Activated CD8-positive, alpha-beta T cell treated with anti-CD3 and anti-CD28 coated beads for 36 hours (primary cell): ENCODE measurements around the gene LOC101059915.

Experiments
- ATAC-seq: fragments of 200-7000 bp; cut with Tn5 transposase; one replicate; pipeline ENCODE4 v1.10.0; 2021; ENCODE audit warnings: mild to moderate bottlenecking, moderate library complexity
- CTCF ChIA-PET: fragments of 350-600 bp; sonication (Branson Sonifier 250); formaldehyde crosslinking; loops from one replicate; lab custom pipeline; 2021; ENCODE audit warnings: antibody characterized with exemption; lab: Charles Lee
- POLR2A ChIA-PET: fragments of 350-600 bp; sonication (Branson Sonifier 250); formaldehyde crosslinking; loops from one replicate; lab custom pipeline; 2021; ENCODE audit warnings: antibody characterized with exemption; lab: Charles Lee
- DNase-seq: peaks from one replicate; pipeline ENCODE4 v3.0.0-alpha.2; 2020
- H3K27ac Mint-ChIP-seq: one replicate; pipeline ENCODE4 v1.8.0; 2021; ENCODE audit warnings: mild to moderate bottlenecking, mixed read lengths
- H3K27me3 Mint-ChIP-seq: one replicate; pipeline ENCODE4 v1.8.0; 2021; ENCODE audit warnings: mixed read lengths
- H3K36me3 Mint-ChIP-seq: one replicate; pipeline ENCODE4 v1.8.0; 2021; ENCODE audit warnings: low read depth, mixed read lengths
- H3K4me1 Mint-ChIP-seq: one replicate; pipeline ENCODE4 v1.8.0; 2021; ENCODE audit warnings: low read depth, mixed read lengths
- H3K4me3 Mint-ChIP-seq: one replicate; pipeline ENCODE4 v1.8.0; 2021; ENCODE audit warnings: mild to moderate bottlenecking, moderate library complexity, mixed read lengths
- H3K9me3 Mint-ChIP-seq: one replicate; pipeline ENCODE4 v1.8.0; 2021; ENCODE audit warnings: mixed read lengths
- intact Hi-C: fragments of 100-400 bp; cut with micrococcal nuclease; formaldehyde crosslinking; loops from one replicate; pipeline ENCODE4 v1.10.0; 2022
- TF ChIP-seq, protein P1 (sequence below): fragments of 200-600 bp; IDR thresholded peaks from one replicate; pipeline ENCODE4 v1.8.0; 2022; ENCODE audit warnings: antibody characterized with exemption, mild to moderate bottlenecking

The LOC101059915 gene

GRCh38 chrX:71619193-71619592 lies 48.2 kb upstream of the LOC101059915 start:
- peaks cover 46% of the 10 kb centered on the region for H3K36me3 Mint-ChIP-seq
- H3K27ac Mint-ChIP-seq = peak overlapping the region; percentile 89
- peaks cover 3% of the 10 kb centered on the region for H3K9me3 Mint-ChIP-seq
- H3K4me3 Mint-ChIP-seq = peak overlapping the region; percentile 93
- H3K27me3 Mint-ChIP-seq = no peaks in the 10 kb centered on the region
- DNase-seq (peak; percentile 87), ATAC-seq (peak; percentile 40)
- intact Hi-C loops = loop anchor here (5.0 kb wide), 2 partner anchors 33 to 77 kb away; no protein-coding TSS in a partner anchor
- POLR2A ChIA-PET = interaction anchor here (0.6 to 4.5 kb wide), 13 partner anchors 8 to 1684 kb away, joined by 3 to 30 read pairs (median 5); partner anchors contain the start of gene OGT
- peaks cover 73% of the 10 kb centered on the region for H3K4me1 Mint-ChIP-seq
- CTCF ChIA-PET = interaction anchor here (0.9 to 2.4 kb wide), 4 partner anchors 21 to 84 kb away, joined by 3 to 17 read pairs (median 5); no protein-coding TSS in a partner anchor
- TF ChIP-seq, protein P1, sequence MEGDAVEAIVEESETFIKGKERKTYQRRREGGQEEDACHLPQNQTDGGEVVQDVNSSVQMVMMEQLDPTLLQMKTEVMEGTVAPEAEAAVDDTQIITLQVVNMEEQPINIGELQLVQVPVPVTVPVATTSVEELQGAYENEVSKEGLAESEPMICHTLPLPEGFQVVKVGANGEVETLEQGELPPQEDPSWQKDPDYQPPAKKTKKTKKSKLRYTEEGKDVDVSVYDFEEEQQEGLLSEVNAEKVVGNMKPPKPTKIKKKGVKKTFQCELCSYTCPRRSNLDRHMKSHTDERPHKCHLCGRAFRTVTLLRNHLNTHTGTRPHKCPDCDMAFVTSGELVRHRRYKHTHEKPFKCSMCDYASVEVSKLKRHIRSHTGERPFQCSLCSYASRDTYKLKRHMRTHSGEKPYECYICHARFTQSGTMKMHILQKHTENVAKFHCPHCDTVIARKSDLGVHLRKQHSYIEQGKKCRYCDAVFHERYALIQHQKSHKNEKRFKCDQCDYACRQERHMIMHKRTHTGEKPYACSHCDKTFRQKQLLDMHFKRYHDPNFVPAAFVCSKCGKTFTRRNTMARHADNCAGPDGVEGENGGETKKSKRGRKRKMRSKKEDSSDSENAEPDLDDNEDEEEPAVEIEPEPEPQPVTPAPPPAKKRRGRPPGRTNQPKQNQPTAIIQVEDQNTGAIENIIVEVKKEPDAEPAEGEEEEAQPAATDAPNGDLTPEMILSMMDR = no peak

DNA sequence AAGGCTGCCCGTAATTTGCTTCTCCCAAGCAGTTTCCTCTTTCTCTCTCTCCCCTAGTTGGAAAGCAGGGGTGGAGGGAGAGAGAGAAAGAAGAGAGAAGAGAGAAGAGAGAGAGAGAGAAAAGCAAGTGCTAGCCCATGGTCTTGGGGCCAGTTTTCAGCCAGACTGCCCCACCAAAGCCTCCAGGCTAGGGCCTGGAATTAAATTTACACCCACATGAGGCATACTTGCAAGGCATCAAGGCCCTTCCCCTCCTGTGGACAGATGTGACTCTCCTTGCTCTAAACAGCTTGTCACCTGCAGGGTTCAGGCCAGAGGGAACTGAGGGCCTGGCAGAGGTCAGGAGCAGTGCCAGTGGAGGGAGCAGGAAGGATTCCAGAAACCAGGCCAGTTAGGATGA lies 47.4 kb upstream of the LOC101059915 start:
- no peak for ATAC-seq
- intact Hi-C loops = loop anchor here (5.0 kb wide), 2 partner anchors 32 to 78 kb away; no protein-coding TSS in a partner anchor
- ChIA-PET CTCF (interaction anchor here (2.3 kb wide), 1 partner anchor 31 kb away, joined by 17 read pairs; no protein-coding TSS in a partner anchor), POLR2A (interaction anchor here (0.6 to 4.5 kb wide), 8 partner anchors 10 to 87 kb away, joined by 3 to 30 read pairs (median 7); partner anchors contain the start of gene OGT)
- H3K36me3 Mint-ChIP-seq = peaks cover 40% of the 10 kb centered on the region
- DNase-seq = no peak
- H3K9me3 Mint-ChIP-seq = peaks cover 3% of the 10 kb centered on the region
- H3K4me1 Mint-ChIP-seq = peaks cover 72% of the 10 kb centered on the region
- peak overlapping the region; percentile 89 for H3K27ac Mint-ChIP-seq
- H3K27me3 Mint-ChIP-seq = no peaks in the 10 kb centered on the region
- TF ChIP-seq, protein P1 = no peak
- no peak overlapping the region for H3K4me3 Mint-ChIP-seq

- ChIA-PET CTCF (interaction anchor here (1.8 kb wide), 1 partner anchor 13 kb away, joined by 5 read pairs; no protein-coding TSS in a partner anchor), POLR2A (interaction anchor here (0.8 to 4.5 kb wide), 3 partner anchors 10 to 77 kb away, joined by 3 to 30 read pairs (median 6); no protein-coding TSS in a partner anchor)
- Mint-ChIP-seq H3K27ac (peak overlapping the region; percentile 89), H3K4me3 (no peak overlapping the region), H3K4me1 (peaks cover 59% of the 10 kb centered on the region), H3K36me3 (peaks cover 23% of the 10 kb centered on the region), H3K27me3 (no peaks in the 10 kb centered on the region), H3K9me3 (peaks cover 3% of the 10 kb centered on the region)
- TF ChIP-seq, protein P1 = no peak
- intact Hi-C loops = no loop called here
- no peak for DNase-seq
- ATAC-seq = no peak
Observed at GRCh38 chrX:71621603-71622002, 45.7 kb upstream of the LOC101059915 start.

DNA sequence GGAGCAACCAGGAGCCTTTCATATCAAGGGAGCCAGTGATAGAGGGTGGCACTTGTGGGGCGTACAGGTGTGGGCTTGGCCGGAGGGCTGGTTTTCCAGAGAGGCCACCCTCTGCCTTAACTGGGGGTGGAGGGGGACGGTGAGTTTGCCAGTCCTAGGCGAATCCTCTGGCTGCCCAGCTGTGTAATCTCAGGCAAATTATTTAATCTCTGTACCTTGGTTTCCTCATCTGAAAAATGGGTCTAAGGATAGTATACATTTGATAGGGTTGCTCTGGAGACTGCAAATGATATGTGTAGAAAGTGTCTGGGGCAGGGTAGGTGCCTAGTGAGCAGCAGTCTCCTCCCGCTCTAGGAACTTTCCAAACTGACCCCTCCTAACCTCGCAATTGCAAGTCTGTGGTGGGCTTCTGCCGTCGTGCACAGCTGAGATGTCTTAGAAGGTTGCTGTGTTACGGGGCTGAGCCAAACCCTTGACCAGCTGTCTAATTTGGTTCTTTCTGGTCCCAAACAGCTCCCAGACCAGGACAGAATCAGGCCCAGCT lies 45.2 kb upstream of the LOC101059915 start:
- Mint-ChIP-seq H3K27ac (peak overlapping the region; percentile 89), H3K4me1 (peaks cover 56% of the 10 kb centered on the region), H3K9me3 (peaks cover 3% of the 10 kb centered on the region), H3K27me3 (no peaks in the 10 kb centered on the region), H3K4me3 (peak overlapping the region; percentile 3), H3K36me3 (peaks cover 18% of the 10 kb centered on the region)
- POLR2A ChIA-PET = interaction anchor here (0.6 to 2.3 kb wide), 7 partner anchors 10 to 119 kb away, joined by 3 to 16 read pairs (median 3); partner anchors contain the start of gene OGT
- DNase-seq = no peak
- ATAC-seq = no peak
- intact Hi-C loops = no loop called here
- CTCF ChIA-PET = interaction anchor here (0.8 to 1.8 kb wide), 6 partner anchors 14 to 29 kb away, joined by 3 to 5 read pairs (median 4); no protein-coding TSS in a partner anchor
- TF ChIP-seq, protein P1 = no peak
